BE2C (cell line): ENCODE data around the gene TIMMDC1.
A peak's percentile ranks its signal among the peaks of the same experiment; 100 is the strongest.
"Not testable (repeated sequence)": the region's sequence is repeated elsewhere in the genome, so short reads cannot be mapped to it uniquely, and the experiment has no call there.

Source experiments
- DNase-seq: peaks from one replicate; pipeline ENCODE4 v3.0.0-alpha.2; 2020
- H3K27me3 ChIP-seq: fragments of 250-450 bp; sonication (Bioruptor Pico); 2 replicates; pipeline ENCODE4 v1.5.1; 2020; ENCODE audit warnings: mild to moderate bottlenecking
- H3K36me3 ChIP-seq: fragments of 250-450 bp; sonication (Bioruptor Pico); 2 replicates; pipeline ENCODE4 v1.5.1; 2020; ENCODE audit warnings: mild to moderate bottlenecking
- H3K4me1 ChIP-seq: fragments of 250-450 bp; sonication (Bioruptor Pico); 2 replicates; pipeline ENCODE4 v1.5.1; 2020
- H3K4me3 ChIP-seq: 2 replicates; pipeline ENCODE4 v1.5.1; 2011; ENCODE audit warnings: low read depth, low read length
- H3K9me3 ChIP-seq: fragments of 250-450 bp; sonication (Bioruptor Pico); 2 replicates; pipeline ENCODE4 v1.5.1; 2020
- CTCF ChIP-seq: IDR thresholded peaks from 2 replicates; pipeline ENCODE4 v1.5.1; 2012; ENCODE audit warnings: mild to moderate bottlenecking, low read depth, low read length

The TIMMDC1 gene

GRCh38 chr3:119559441-119559963, 61.2 kb downstream of the TIMMDC1 start, which contains the start of gene CD80:
TSS of gene CD80 (minus strand) at chr3:119559614. CDS start at chr3:119557728, 1,886 bp downstream.
- no peaks in the 10 kb centered on the region for H3K4me1 ChIP-seq
- no peaks in the 10 kb centered on the region for H3K27me3 ChIP-seq
- no peaks in the 10 kb centered on the region for H3K36me3 ChIP-seq
- no peak within 1 kb of the TSS for H3K4me3 ChIP-seq
- TF ChIP-seq CTCF = peak; percentile 23
- peak; percentile 32 for DNase-seq
- no peaks in the 10 kb centered on the region for H3K9me3 ChIP-seq

- Histone ChIP-seq H3K36me3 (no peaks in the 10 kb centered on the region), H3K9me3 (no peaks in the 10 kb centered on the region), H3K4me3 (no peak overlapping the region), H3K4me1 (no peaks in the 10 kb centered on the region), H3K27me3 (no peaks in the 10 kb centered on the region)
- TF ChIP-seq CTCF = no peak
- no peak for DNase-seq
Measured at GRCh38 chr3:119560160-119560559, 61.8 kb downstream of the TIMMDC1 start.

GRCh38 chr3:119562307-119562961, 64.1 kb downstream of the TIMMDC1 start:
- no peak for TF ChIP-seq CTCF
- DNase-seq = no peak
- Histone ChIP-seq H3K9me3 (no peaks in the 10 kb centered on the region), H3K27me3 (no peaks in the 10 kb centered on the region), H3K4me1 (no peaks in the 10 kb centered on the region), H3K4me3 (no peak overlapping the region), H3K36me3 (no peaks in the 10 kb centered on the region)

- not testable (repeated sequence) for DNase-seq, H3K27me3 ChIP-seq, H3K9me3 ChIP-seq, H3K36me3 ChIP-seq, H3K4me3 ChIP-seq, H3K4me1 ChIP-seq
Measured at GRCh38 chr3:119563334-119563733, 65.0 kb downstream of the TIMMDC1 start.

GRCh38 chr3:119569156-119569555, 70.8 kb downstream of the TIMMDC1 start:
- Histone ChIP-seq H3K27me3 (no peaks in the 10 kb centered on the region), H3K9me3 (no peaks in the 10 kb centered on the region), H3K4me3 (no peak overlapping the region), H3K36me3 (no peaks in the 10 kb centered on the region), H3K4me1 (no peaks in the 10 kb centered on the region)
- no peak for DNase-seq
- no peak for TF ChIP-seq CTCF

- no peak for TF ChIP-seq CTCF
- Histone ChIP-seq H3K4me1 (no peaks in the 10 kb centered on the region), H3K36me3 (no peaks in the 10 kb centered on the region), H3K27me3 (no peaks in the 10 kb centered on the region), H3K4me3 (no peak overlapping the region), H3K9me3 (no peaks in the 10 kb centered on the region)
- DNase-seq = no peak
Measured at GRCh38 chr3:119570229-119570628, 71.9 kb downstream of the TIMMDC1 start.
